ENCODE measurements around the gene CSTF1. TPM values are rescaled to one million over a fixed set of nuclear protein-coding genes. Genes with fewer than 3 reads are reported as not detected.
A peak's percentile ranks its signal among the peaks of the same experiment; 100 is the strongest.

CSTF1 gene
- total RNA-seq, 1 donor from 2014 or later: 51.9 TPM

- no peaks in the 10 kb centered on the region for H3K36me3 Mint-ChIP-seq (ENCODE audit: low read depth)
- DNase-seq (ENCODE audit: low read depth, low spot score): no peak
- no peak for TF ChIP-seq CTCF (conservative IDR thresholded peaks at IDR 0.05)
- no peak overlapping the region for H3K27ac Mint-ChIP-seq (ENCODE audit: unreplicated experiment)
- H3K4me1 Mint-ChIP-seq: no peaks in the 10 kb centered on the region
- H3K4me3 Mint-ChIP-seq: no peak overlapping the region
- H3K9me3 Mint-ChIP-seq: no peaks in the 10 kb centered on the region
- peaks cover 2% of the 10 kb centered on the region for H3K27me3 Mint-ChIP-seq (ENCODE audit: low read depth)
Measured at GRCh38 chr20:56449459-56449858, 57.0 kb downstream of the CSTF1 start.

- Mint-ChIP-seq H3K4me3 (no peak overlapping the region), H3K9me3 (no peaks in the 10 kb centered on the region), H3K27ac (ENCODE audit: unreplicated experiment) (peak overlapping the region; percentile 39), H3K27me3 (ENCODE audit: low read depth) (peaks cover 2% of the 10 kb centered on the region), H3K36me3 (ENCODE audit: low read depth) (no peaks in the 10 kb centered on the region), H3K4me1 (no peaks in the 10 kb centered on the region)
- no peak for TF ChIP-seq CTCF (conservative IDR thresholded peaks at IDR 0.05)
- no peak for DNase-seq (ENCODE audit: low read depth, low spot score)
Measured at GRCh38 chr20:56451056-56451765, 58.8 kb downstream of the CSTF1 start.

- Mint-ChIP-seq H3K36me3 (ENCODE audit: low read depth) (no peaks in the 10 kb centered on the region), H3K4me1 (no peaks in the 10 kb centered on the region), H3K4me3 (no peak overlapping the region), H3K27me3 (ENCODE audit: low read depth) (peaks cover 2% of the 10 kb centered on the region), H3K27ac (ENCODE audit: unreplicated experiment) (no peak overlapping the region), H3K9me3 (no peaks in the 10 kb centered on the region)
- DNase-seq (ENCODE audit: low read depth, low spot score): no peak
- TF ChIP-seq CTCF (conservative IDR thresholded peaks at IDR 0.05): no peak
Measured at GRCh38 chr20:56453352-56453751, 60.9 kb downstream of the CSTF1 start.

- Mint-ChIP-seq H3K36me3 (ENCODE audit: low read depth) (no peaks in the 10 kb centered on the region), H3K9me3 (no peaks in the 10 kb centered on the region), H3K27ac (ENCODE audit: unreplicated experiment) (no peak overlapping the region), H3K4me1 (no peaks in the 10 kb centered on the region), H3K27me3 (ENCODE audit: low read depth) (peaks cover 2% of the 10 kb centered on the region), H3K4me3 (no peak overlapping the region)
- no peak for DNase-seq (ENCODE audit: low read depth, low spot score)
- no peak for TF ChIP-seq CTCF (conservative IDR thresholded peaks at IDR 0.05)
Measured at GRCh38 chr20:56454754-56455153, 62.3 kb downstream of the CSTF1 start.

Other genes starting within 250 kb of the CSTF1 start
- not detected in 2 replicates for gene MC3R, start 143.9 kb upstream of the CSTF1 start, total RNA-seq
- 30.8 and 33.2 TPM in 2 replicates for gene FAM210B, start 33.7 kb upstream of the CSTF1 start, total RNA-seq
- gene AURKA, start 430 bp upstream of the CSTF1 start, total RNA-seq: 60.3 and 65.2 TPM in 2 replicates
- 0.14 and 0.16 TPM in 2 replicates for gene CASS4, start 19.6 kb downstream of the CSTF1 start, total RNA-seq
- gene RTF2, start 76.0 kb downstream of the CSTF1 start, total RNA-seq: 70.7 and 75.3 TPM in 2 replicates
- gene FAM209A, start 132.1 kb downstream of the CSTF1 start, total RNA-seq: 0.42 and 0.50 TPM in 2 replicates
- gene FAM209B, start 140.6 kb downstream of the CSTF1 start, total RNA-seq: 0.55 TPM in 1 of 2 replicates, not detected in the other
- 4.0 and 4.9 TPM in 2 replicates for gene TFAP2C, start 236.7 kb downstream of the CSTF1 start, total RNA-seq

All from neural crest cell (in vitro differentiated cells).